ENCODE measurements around the gene TCF25.
"Not testable (repeated sequence)": the region's sequence is repeated elsewhere in the genome, so short reads cannot be mapped to it uniquely, and the experiment has no call there.

The TCF25 gene

DNA sequence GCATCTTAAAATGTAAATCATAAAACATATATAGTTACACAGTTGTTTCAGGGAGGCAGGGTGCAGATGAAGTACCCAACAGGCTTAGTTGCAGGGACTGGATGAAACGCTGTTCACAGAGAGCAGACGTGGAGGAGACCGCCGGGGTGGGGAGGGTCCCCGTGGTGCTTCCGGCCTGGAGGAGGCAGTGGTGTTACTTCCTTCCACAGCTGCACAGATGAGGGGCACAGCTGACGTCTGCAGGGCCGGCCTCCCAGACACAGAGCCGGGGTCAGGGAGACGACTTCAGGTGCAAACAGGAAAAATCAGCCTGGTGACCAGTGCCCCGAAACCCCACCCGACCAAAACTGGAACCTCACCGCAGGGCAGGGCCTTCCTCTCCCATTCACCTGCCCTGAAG is 28.0 kb upstream of the TCF25 start:
- no peak for DNase-seq (ENCODE audit: low read depth)

DNA sequence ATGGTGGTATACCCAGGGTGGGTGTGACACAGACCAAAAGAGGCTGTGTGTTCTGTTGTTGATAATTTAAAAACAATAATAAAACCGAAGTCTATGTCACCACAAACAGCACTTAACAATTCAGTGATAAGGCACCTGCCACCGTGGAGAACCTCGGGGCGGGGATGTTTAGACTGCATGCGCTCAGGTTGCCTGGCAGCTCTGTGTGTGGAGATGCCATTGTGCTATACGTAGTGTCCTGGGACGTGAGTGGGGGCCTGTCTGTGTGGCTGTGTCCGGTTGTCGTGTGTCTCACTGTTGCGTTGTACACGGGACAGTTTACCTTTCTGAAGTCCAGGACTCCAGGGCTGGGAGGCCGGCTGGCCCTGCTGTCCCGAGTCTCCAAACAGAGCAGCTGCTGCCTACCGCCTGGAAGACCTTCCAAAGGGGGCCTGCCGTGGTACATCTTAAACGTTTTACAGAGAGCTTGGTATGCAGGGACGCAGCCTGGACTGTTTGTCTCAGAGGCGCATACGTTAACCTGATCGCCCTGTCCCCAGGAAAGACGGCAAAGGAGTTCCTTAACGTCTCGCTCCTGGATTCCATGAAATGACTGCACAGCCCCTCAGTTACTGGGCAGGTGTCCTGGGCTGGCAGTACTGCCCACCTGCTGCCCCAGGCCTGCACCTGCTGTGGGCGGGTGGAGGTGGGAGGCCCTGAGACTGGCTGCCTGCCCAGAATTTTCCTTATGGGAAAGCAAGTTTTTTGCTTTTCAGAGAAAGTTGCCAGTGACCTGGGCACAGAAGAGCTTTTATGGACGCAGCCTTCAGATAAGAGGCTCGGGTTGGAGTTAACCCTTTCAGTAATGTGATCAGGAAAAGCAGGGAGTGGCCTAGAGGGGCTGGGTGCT is 26.1 kb upstream of the TCF25 start:
- no peak for DNase-seq (ENCODE audit: low read depth)

DNA sequence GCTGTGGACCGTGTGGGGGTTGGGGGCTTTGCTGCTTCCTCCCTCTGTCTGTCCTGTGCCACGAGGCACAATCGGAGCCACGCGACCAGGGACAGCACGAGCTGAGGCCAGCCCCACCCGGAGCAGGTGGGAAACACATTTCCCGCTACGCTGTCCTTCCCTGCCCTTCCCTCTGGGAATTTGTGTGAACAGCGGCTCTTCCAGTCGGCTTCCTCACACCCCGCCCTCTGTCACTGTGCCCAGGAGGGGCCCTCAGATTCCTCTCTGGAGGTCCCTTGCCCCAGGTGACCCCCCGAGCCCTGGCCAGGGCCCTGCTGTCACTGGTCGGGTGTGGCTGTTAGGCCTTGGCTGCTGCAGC is 25.5 kb upstream of the TCF25 start:
- no peak for DNase-seq (ENCODE audit: low read depth)

GRCh38 chr16:89848974-89849373 is 24.4 kb upstream of the TCF25 start:
- DNase-seq (ENCODE audit: low read depth) = no peak

- DNase-seq (ENCODE audit: low read depth) = no peak
Measured at GRCh38 chr16:89853306-89853993, 19.9 kb upstream of the TCF25 start.

- DNase-seq (ENCODE audit: low read depth) = no peak
Measured at GRCh38 chr16:89855301-89855945, 18.0 kb upstream of the TCF25 start.

- no peak for DNase-seq (ENCODE audit: low read depth)
Measured at GRCh38 chr16:89855986-89856385, 17.4 kb upstream of the TCF25 start.

- no peak for DNase-seq (ENCODE audit: low read depth)
Measured at GRCh38 chr16:89858973-89859614, 14.3 kb upstream of the TCF25 start.

GRCh38 chr16:89859615-89860007 is 13.8 kb upstream of the TCF25 start:
- no peak for DNase-seq (ENCODE audit: low read depth)

GRCh38 chr16:89860747-89861304 is 12.6 kb upstream of the TCF25 start:
- DNase-seq (ENCODE audit: low read depth) = peak; percentile 58

GRCh38 chr16:89861648-89862047 is 11.7 kb upstream of the TCF25 start:
- peak; percentile 14 for DNase-seq (ENCODE audit: low read depth)

DNA sequence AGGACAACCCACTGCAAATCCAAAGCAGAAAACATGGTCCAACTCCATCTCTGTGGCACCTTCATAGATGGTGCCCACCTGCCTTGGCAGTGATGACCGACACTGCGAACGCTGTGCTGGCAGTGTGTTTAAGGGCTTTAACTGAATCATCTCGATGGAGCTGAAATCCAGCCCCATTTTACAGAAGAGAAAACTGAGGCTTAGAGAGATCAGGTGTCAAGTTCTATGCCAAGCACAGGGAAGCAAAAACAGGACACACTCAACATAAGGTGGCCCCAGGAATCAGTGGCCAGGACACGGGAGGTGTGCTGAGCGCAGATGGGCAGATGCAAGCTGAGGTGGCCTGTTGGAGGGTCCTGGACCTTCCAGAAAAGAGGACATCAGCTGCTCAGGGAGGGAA is 10.7 kb upstream of the TCF25 start:
- no peak for DNase-seq (ENCODE audit: low read depth)

DNA sequence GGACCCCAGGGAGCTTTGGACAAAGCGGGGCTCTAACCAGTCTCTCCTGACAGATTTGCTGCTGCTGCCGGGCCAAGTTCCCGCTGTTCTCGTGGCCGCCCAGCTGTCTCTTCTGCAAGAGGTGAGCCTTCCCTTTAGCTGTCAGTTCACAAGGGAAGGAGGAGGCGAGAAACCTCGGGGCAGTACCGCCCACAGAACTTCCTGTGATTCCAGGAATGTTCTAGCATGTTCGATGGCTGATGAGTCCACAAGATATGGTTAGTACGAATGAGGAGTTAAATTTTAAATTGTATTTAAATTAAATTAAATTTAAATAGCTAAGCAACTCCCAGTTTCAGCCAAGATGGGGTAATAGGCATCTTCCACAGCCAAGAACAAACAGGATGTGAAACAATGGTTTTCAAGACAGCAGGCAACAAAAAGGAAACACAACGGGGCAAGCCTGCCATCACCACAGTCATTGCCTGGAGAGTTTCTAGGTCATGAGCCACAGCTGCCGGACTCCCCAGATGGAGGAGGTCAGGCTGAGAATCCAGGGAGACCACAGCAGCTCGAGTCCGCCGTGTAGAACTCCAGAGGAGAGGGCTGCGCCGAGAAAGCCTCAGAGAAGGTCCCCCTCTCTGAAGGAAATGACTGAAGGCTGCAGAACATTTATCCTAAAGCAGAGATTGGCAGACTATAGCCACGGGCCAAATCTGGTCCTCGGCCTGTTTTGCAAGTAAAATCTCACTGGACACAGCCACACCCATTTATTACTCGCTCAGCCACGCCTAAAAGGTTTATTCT is 9.5 kb upstream of the TCF25 start:
- DNase-seq (ENCODE audit: low read depth) = peak; percentile 63

- DNase-seq (ENCODE audit: low read depth) = peak; percentile 38
Measured at GRCh38 chr16:89864527-89864820, 8.9 kb upstream of the TCF25 start.

GRCh38 chr16:89867918-89868317 is 5.5 kb upstream of the TCF25 start:
- no peak for DNase-seq (ENCODE audit: low read depth)

DNA sequence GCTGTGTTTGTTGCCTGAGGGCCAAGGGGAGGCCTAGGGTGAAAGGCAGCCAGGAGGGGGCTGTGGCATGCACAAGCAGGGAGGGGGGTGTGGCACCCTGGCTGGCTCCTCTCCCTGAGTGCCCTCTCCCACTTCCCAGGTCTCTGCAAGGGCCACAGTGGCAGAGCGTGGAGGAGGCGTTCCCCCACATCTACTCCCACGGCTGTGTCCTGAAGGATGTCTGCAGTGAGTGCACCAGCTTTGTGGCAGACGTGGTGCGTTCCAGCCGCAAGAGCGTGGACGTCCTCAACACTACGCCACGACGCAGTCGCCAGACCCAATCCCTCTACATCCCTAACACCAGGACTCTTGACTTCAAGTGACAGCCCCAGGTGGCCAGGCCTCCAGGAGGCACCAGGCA is 3.5 kb upstream of the TCF25 start:
- no peak for DNase-seq (ENCODE audit: low read depth)

GRCh38 chr16:89870440-89870839 is 3.0 kb upstream of the TCF25 start:
- DNase-seq (ENCODE audit: low read depth) = no peak

GRCh38 chr16:89871895-89872294 is 1.5 kb upstream of the TCF25 start:
- DNase-seq (ENCODE audit: low read depth) = no peak

DNA sequence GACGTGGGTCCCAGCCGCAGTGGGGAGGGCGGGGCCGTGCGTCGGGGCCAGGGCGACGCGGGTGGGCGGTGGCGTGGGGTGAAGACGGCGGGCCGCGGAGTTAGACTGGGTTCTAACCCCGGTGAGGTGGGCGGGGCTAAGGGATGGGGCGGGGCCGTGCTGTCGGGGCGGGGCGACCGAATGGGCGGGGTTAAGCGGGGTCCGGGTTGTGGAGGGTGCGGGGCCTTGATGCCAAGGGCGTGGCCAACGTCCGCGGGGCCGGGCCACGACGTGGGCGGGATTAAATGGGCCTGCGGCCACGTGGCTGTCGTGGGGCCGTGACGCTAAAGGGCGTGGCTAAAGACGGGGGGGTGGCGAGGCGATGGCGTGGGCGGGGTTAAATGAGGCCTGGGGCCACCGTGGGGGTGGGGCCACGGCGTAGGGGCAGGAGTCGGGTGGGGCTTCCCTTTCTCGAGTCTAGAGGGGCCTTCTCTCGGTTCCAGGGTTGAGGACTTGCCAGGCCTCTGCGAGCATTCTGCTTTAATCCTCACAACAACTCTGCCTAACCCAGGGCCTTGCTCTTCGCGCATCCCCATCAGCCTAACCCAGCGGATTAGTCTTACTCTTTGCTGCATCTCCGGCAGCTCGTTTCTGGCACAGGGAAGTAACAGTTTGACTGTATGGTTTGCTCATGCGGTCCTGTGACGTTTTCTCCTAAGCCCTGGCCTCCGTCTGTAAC is 739 bp downstream of the TCF25 start:
- peak; percentile 95 for DNase-seq (ENCODE audit: low read depth)

GRCh38 chr16:89879123-89879522 is 5.7 kb downstream of the TCF25 start:
- DNase-seq (ENCODE audit: low read depth) = not testable (repeated sequence)

Data from EH (cell line).